22Rv1 (cell line): Measurements from ENCODE around the gene GUCY2D.

Experiments used
- ZFX ChIP-seq: fragments of 450-650 bp; IDR thresholded peaks from 2 replicates; pipeline ENCODE4 v1.6.1; 2017; ENCODE audit warnings: antibody characterized with exemption, borderline replicate concordance
- TF ChIP-seq, protein P1 (sequence below): fragments of 450-650 bp; IDR thresholded peaks from 2 replicates; pipeline ENCODE4 v1.5.1; 2017; ENCODE audit warnings: mild to moderate bottlenecking

DNA sequence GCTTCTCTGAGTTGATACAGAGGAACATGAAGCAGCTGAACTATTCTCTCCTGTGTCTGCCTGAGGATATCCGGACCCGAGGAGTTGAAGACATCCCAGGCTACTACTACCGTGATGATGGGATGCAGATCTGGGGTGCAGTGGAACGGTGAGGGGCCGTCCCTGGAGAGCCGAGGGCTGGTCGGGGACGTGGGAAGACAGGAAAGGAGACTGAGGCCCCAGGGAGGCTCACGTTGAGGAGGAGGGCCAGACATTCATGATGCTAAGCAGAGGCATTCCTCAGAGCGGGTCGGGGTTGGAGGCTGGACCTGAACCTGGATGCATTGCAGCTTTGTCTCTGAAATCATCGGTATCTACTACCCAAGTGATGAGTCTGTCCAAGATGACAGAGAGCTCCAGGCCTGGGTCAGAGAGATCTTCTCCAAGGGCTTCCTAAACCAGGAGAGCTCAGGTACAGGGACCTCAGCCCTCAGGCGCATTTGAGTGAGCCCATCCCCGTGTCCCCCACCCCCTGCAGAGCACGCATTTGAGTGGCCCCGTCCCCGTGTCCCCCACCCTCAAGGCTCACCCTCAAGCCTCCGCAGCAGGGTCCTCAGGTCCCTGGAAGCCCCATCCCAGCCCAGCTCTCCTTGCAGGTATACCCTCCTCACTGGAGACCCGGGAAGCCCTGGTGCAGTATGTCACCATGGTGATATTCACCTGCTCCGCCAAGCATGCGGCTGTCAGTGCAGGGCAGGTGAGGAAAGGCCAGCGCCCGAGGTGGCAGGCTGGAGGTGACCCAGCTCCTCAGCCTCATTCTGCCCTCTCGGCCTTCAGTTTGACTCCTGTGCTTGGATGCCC, 44.7 kb downstream of the GUCY2D start:
- TF ChIP-seq, protein P1, sequence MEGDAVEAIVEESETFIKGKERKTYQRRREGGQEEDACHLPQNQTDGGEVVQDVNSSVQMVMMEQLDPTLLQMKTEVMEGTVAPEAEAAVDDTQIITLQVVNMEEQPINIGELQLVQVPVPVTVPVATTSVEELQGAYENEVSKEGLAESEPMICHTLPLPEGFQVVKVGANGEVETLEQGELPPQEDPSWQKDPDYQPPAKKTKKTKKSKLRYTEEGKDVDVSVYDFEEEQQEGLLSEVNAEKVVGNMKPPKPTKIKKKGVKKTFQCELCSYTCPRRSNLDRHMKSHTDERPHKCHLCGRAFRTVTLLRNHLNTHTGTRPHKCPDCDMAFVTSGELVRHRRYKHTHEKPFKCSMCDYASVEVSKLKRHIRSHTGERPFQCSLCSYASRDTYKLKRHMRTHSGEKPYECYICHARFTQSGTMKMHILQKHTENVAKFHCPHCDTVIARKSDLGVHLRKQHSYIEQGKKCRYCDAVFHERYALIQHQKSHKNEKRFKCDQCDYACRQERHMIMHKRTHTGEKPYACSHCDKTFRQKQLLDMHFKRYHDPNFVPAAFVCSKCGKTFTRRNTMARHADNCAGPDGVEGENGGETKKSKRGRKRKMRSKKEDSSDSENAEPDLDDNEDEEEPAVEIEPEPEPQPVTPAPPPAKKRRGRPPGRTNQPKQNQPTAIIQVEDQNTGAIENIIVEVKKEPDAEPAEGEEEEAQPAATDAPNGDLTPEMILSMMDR, result no peak
- no peak for TF ChIP-seq ZFX
